ENCODE data around the gene PHRF1.

PHRF1 gene

DNA sequence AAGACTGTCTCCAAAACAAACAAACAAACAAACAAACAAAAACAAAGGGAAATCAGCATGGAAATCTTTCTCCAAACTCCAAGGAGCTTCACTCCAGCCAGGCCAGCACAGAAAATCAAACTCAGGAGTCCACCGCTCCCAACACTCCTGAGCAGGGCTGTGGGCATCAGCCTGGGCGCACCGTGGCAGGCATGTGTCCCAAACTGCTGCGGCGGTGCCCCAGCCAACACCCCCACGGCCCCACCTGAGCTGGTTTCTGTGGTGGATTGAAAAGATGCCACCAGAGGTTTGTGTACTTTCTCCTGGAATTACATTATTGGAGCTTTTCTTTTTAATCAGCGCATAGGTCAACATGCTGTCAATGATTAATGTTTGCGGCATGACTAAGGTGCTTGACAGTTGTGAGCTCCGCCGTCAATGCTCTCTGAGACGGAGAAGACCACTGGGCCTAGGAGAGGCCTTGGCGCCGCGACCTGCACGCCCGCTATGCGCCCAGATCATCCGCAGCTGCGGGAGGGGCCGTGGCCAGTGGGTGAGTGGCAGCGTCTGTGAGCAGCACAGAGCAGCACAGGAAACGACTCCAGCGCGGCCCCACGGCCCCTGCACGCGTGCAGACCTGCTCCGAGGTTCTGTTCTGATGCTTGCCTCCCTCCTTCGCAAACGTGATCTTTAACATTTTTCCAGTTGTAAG, 78.9 kb downstream of the PHRF1 start:
- no peak for DNase-seq (ENCODE audit: low read depth)

DNA sequence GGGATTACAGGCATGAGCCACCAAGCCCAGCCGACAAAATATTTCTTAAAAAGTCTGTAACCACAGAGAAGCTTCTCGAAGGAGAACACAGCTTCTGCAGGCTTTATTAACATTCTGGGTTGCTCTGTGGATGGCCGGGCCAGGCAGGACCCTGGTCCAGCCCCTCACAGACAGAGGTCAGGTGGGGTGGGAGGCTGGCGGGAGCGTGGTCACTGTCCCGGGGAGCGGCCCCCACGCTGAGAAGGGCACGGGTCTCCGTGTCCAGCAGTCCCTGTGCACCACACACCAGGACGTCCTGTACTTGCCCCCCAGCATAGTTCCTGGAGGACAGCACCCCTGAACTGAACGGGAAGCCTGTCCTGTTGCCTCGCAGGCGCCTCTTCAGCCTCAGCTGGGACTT, 80.2 kb downstream of the PHRF1 start:
- no peak for DNase-seq (ENCODE audit: low read depth)

DNA sequence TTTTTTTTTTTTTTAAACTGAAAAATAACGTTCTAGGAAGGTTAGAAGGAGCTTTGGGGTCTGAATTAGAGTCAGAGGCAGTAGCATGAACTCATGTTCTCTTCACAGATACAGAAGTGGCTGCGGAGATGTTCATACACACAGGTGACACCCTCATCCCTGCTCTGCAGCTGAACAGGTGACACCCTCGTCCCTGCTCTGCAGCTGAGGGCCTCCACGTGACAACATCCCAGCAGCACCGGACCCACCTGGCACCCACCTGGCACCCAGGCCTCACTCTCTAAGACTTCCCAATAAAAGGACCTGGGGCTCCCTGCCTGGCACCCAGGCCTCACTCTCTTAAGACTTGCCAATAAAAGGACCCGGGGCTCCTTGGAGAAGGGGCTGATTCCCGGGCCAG, 80.6 kb downstream of the PHRF1 start:
- no peak for DNase-seq (ENCODE audit: low read depth)

DNA sequence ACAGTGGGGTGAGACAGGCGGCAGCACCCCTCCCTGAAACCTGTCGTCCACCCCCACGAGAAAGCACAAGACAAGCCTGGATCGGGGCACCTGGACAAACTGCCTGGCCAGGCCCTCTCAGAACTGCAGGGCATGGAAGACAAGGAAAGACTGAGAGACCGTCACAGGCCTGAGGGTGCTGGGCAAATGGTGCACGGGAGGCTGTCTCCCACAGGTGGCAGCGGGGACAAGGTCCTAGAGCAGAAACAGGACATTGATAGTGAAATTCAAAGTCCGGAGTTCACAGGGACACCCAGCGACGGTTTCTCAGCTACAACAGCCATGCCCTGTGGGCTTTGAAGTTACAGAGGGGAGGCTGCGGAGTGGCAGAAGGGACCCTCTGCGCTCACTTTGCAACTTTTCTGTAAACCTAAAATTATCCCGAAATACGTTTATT, 81.4 kb downstream of the PHRF1 start:
- no peak for DNase-seq (ENCODE audit: low read depth)

DNA sequence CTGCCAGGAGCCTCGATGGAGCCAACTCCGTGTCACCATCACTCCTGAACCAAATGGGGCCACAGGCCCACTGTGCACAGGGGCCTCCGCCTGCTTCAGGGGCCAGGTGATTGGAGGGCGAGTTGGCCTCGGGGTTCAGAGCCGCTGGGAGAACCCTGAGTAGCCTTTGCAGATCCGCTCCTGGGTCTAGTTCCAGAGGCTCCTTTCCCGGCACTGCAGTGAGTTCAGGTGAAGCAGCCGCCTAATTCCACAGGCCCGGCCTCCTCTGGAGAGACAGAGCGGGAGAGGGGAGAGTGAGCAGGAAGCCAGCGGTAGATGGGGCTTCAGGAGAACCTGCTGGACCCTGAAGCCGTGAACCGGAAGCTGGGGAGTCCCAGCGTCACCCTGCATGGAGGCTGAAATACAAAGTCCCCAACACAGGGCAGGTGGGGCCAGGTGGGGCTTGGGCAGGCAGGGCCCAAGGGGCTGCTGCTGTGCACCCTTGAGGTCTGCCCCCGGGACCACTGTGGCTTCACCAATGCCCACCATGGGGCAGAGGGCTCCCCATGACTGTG, 83.3 kb downstream of the PHRF1 start:
- DNase-seq (ENCODE audit: low read depth), result no peak

DNA sequence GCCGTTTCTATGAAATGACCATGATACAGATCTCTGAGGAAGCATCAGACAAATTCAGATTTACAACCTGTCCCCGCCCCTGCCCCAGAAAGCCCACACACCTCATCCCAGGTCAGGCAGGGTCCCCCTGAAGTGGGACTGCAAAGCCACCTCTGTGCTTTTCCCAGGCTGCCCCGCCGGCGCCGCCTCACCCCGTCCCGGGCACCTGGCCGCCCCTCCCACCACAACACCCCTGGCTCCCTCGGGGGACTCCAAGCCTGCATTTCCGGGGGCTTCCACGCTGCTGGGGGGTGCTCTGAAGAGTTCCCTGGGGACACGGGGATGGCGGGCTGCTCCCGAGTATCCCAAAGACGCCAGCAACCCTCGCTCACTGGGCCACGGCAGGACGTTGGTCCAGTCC, 84.0 kb downstream of the PHRF1 start:
- DNase-seq (ENCODE audit: low read depth), result no peak

DNA sequence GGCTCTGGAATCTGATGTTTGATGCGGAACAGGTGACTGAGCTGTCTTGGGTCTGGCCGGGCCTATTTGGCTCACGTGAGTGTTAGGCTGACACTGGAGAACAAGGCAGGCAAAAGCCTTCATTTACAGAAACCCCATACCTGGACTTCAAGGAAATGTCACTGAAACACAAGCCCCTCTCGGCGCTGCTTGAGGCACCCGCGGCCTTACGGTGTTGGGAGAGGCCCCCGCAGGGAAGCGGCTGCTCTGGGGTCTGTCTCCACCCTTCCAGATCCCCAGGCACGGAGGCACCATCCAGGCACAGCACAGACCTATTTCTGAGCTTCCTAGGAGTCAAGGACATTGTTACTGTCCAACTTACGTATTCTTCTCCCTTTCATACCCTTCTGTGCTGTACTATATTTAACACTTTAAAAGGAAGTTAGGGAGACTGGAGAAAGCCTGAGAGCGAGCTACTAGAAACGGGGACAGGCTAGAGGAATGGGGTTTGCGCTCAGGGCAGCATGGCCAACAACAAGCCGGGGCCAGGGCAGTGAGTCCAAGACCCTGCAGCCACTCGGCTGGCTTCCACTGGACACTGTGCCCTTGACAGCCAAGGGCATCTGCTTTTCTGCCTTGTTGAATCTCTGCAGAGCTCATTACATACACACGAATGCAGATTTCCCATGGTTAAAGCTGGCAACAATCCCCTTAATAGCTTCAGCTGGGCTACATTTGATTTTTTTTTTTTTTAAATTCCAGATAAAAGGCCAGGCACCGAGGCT, 84.6 kb downstream of the PHRF1 start:
- no peak for DNase-seq (ENCODE audit: low read depth)

All from GM04503 (cell line).